ENCODE results near the gene ZNF423.

DNA sequence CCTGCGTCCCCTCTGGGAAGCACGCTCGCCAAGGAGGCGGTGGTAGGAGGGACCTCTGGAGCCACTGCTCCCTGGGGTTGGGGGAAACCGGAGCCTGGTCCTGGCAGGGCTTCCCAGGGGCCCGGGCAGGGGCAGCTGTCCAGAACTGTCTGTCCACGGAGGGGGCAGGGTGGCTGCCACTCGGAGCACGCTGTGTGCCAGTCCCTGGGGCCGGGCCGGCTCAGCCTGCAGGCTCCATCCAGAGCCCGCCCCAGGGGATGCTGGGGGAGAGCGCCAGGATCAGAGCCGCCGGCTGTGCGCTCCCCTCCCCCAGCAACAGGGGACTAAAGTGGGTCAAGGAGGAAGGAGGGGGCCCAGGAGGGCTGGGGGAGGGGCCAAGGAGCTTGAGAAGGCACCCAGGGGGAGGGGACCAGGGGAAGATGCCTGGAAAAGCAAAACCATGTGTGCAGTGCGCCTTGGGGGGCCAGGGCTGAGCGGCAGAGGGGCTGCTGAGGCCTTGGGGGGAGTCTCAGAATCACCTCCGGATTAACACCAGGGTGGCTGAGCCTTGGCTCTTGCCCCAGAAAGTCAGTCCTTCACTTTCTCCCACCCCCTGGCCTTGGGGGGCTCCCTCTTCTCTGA is 21.3 kb downstream of the ZNF423 start:
- TF ChIP-seq, protein P1, sequence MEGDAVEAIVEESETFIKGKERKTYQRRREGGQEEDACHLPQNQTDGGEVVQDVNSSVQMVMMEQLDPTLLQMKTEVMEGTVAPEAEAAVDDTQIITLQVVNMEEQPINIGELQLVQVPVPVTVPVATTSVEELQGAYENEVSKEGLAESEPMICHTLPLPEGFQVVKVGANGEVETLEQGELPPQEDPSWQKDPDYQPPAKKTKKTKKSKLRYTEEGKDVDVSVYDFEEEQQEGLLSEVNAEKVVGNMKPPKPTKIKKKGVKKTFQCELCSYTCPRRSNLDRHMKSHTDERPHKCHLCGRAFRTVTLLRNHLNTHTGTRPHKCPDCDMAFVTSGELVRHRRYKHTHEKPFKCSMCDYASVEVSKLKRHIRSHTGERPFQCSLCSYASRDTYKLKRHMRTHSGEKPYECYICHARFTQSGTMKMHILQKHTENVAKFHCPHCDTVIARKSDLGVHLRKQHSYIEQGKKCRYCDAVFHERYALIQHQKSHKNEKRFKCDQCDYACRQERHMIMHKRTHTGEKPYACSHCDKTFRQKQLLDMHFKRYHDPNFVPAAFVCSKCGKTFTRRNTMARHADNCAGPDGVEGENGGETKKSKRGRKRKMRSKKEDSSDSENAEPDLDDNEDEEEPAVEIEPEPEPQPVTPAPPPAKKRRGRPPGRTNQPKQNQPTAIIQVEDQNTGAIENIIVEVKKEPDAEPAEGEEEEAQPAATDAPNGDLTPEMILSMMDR (IDR thresholded peaks at IDR 0.05) = no peak
- TF ChIP-seq POLR2A (IDR thresholded peaks at IDR 0.05) = no peak
